Stimulated activated naive CD4-positive, alpha-beta T cell treated with Interleukin-2 at 50 U/mL for 16 hours (primary cell): ENCODE measurements around the gene IL15.
"Not testable (repeated sequence)": the region's sequence is repeated elsewhere in the genome, so short reads cannot be mapped to it uniquely, and the experiment has no call there.

Experiments used
- DNase-seq: peaks from one replicate; lab custom pipeline; 2025; lab: John Stamatoyannopoulos, UW

The IL15 gene

GRCh38 chr4:141636082-141636770, at the start of gene IL15:
IL15 (plus strand) TSS chr4:141636583; CDS start chr4:141719465, 82,882 bp downstream.
- DNase-seq: peak; percentile 78

GRCh38 chr4:141587897-141588296, 48.5 kb upstream of the IL15 start:
- no peak for DNase-seq

- DNase-seq: no peak
Observed at GRCh38 chr4:141595531-141595930, 40.9 kb upstream of the IL15 start.

- DNase-seq: no peak
Observed at GRCh38 chr4:141599853-141600252, 36.5 kb upstream of the IL15 start.

- not testable (repeated sequence) for DNase-seq
Observed at GRCh38 chr4:141604683-141605082, 31.7 kb upstream of the IL15 start.

- no peak for DNase-seq
Observed at GRCh38 chr4:141605425-141605856, 30.9 kb upstream of the IL15 start.

GRCh38 chr4:141609243-141609642, 27.1 kb upstream of the IL15 start:
- DNase-seq: no peak

- DNase-seq: no peak
Observed at GRCh38 chr4:141610365-141610764, 26.0 kb upstream of the IL15 start.

- DNase-seq: no peak
Observed at GRCh38 chr4:141614878-141615586, 21.4 kb upstream of the IL15 start.

- not testable (repeated sequence) for DNase-seq
Observed at GRCh38 chr4:141615587-141615918, 20.8 kb upstream of the IL15 start.

- DNase-seq: no peak
Observed at GRCh38 chr4:141620715-141621114, 15.7 kb upstream of the IL15 start.

GRCh38 chr4:141625023-141625422, 11.4 kb upstream of the IL15 start:
- DNase-seq: no peak

GRCh38 chr4:141630854-141631253, 5.5 kb upstream of the IL15 start:
- no peak for DNase-seq

- no peak for DNase-seq
Observed at GRCh38 chr4:141635736-141636081, 674 bp upstream of the IL15 start.

GRCh38 chr4:141636771-141637460, 533 bp downstream of the IL15 start:
- peak; percentile 11 for DNase-seq

- no peak for DNase-seq
Observed at GRCh38 chr4:141637565-141637964, 1.2 kb downstream of the IL15 start.

- no peak for DNase-seq
Observed at GRCh38 chr4:141638230-141638629, 1.8 kb downstream of the IL15 start.

GRCh38 chr4:141640696-141641095, 4.3 kb downstream of the IL15 start:
- DNase-seq: no peak

GRCh38 chr4:141642063-141642462, 5.7 kb downstream of the IL15 start:
- DNase-seq: no peak

- no peak for DNase-seq
Observed at GRCh38 chr4:141642711-141643110, 6.3 kb downstream of the IL15 start.

GRCh38 chr4:141643557-141643956, 7.2 kb downstream of the IL15 start:
- no peak for DNase-seq

GRCh38 chr4:141645611-141646340, 9.4 kb downstream of the IL15 start:
- DNase-seq: no peak

GRCh38 chr4:141646969-141647368, 10.6 kb downstream of the IL15 start:
- no peak for DNase-seq
